Spinal cord (tissue), 10 donors: ENCODE results near the gene CHN2. TPM values are rescaled to one million over a fixed set of nuclear protein-coding genes. Genes with fewer than 3 reads are reported as not detected.
A peak's percentile ranks its signal among the peaks of the same experiment; 100 is the strongest.

Experiments used
- DNase-seq, 6 donors: peaks; one replicate each; pipeline versions ENCODE4 v3.0.0 to v3.0.0-alpha.2; 2013 to 2015; ENCODE audit warnings: low spot score in 6 of 6, low read depth in 4 of 6
- H3K27ac ChIP-seq: one replicate; pipeline ENCODE4 v1.5.1; 2013; ENCODE audit warnings: low read depth, low read length, control low read depth
- H3K27me3 ChIP-seq: one replicate; pipeline ENCODE4 v1.6.1; 2013; ENCODE audit warnings: low read length; ENCODE audit not compliant: control insufficient read depth, insufficient read depth
- H3K36me3 ChIP-seq: one replicate; pipeline ENCODE4 v1.6.1; 2013; ENCODE audit warnings: low read length; ENCODE audit not compliant: control insufficient read depth, insufficient read depth
- H3K4me1 ChIP-seq: one replicate; pipeline ENCODE4 v1.6.1; 2013; ENCODE audit warnings: low read length; ENCODE audit not compliant: control insufficient read depth, insufficient read depth
- H3K4me3 ChIP-seq: one replicate; pipeline ENCODE4 v1.5.1; 2013; ENCODE audit warnings: low read depth, low read length, control low read depth
- H3K9me3 ChIP-seq: one replicate; pipeline ENCODE4 v1.6.1; 2013; ENCODE audit warnings: low read length; ENCODE audit not compliant: control insufficient read depth, insufficient read depth
- WGBS: methylation state at CpG from one replicate; pipeline ENCODE4 v1.1.5; 2013; ENCODE audit warnings: missing lambda C conversion rate; ENCODE audit not compliant: insufficient coverage; 5-methylcytosine and 5-hydroxymethylcytosine counted together
- polyA plus RNA-seq, 2 donors: library from polyadenylated mRNA; unstranded; fragments of 120-200 nt; gene quantifications; one replicate each; pipeline ENCODE4 v1.2.1, GENCODE V29; 2013; ENCODE audit not compliant: insufficient read length in 2 of 2
- total RNA-seq, 2 donors: library from RNA; depleted of rRNA in 1 of 2; stranded (reverse); fragments of 120-200 nt in 1 of 2; fragments of >200 nt in 1 of 2; gene quantifications; one replicate each; pipeline versions ENCODE4 v1.2.3 to v1.2.4, GENCODE V29; 2013 to 2014
- donor health status: healthy.

Gene CHN2
- total and polyA plus RNA-seq, 4 donors: 17.9 to 30.5 (median 21.4) TPM

GRCh38 chr7:29372351-29373090 lies 177.9 kb downstream of the CHN2 start:
- Histone ChIP-seq H3K27me3 (no peaks in the 10 kb centered on the region), H3K4me1 (no peaks in the 10 kb centered on the region), H3K4me3 (no peak overlapping the region), H3K9me3 (no peaks in the 10 kb centered on the region), H3K36me3 (no peaks in the 10 kb centered on the region), H3K27ac (no peak overlapping the region)
- no CpG with 5 or more reads among the region's 3 CpGs for WGBS
- no peak for DNase-seq

GRCh38 chr7:29375641-29376562 lies 181.3 kb downstream of the CHN2 start:
- Histone ChIP-seq H3K27ac (no peak overlapping the region), H3K4me1 (no peaks in the 10 kb centered on the region), H3K9me3 (no peaks in the 10 kb centered on the region), H3K27me3 (no peaks in the 10 kb centered on the region), H3K4me3 (no peak overlapping the region), H3K36me3 (no peaks in the 10 kb centered on the region)
- DNase-seq: no peak
- whole genome bisulfite sequencing: 79% methylated on average over 3 of the region's 7 CpGs

GRCh38 chr7:29377718-29378117 lies 183.1 kb downstream of the CHN2 start:
- H3K27me3 ChIP-seq: no peaks in the 10 kb centered on the region
- no peak for DNase-seq
- 67% methylated on average over 2 of the region's 4 CpGs for WGBS

GRCh38 chr7:29379551-29379950 lies 185.0 kb downstream of the CHN2 start:
- Histone ChIP-seq H3K36me3 (no peaks in the 10 kb centered on the region), H3K9me3 (no peaks in the 10 kb centered on the region), H3K27me3 (no peaks in the 10 kb centered on the region), H3K4me1 (no peaks in the 10 kb centered on the region), H3K27ac (no peak overlapping the region), H3K4me3 (no peak overlapping the region)
- DNase-seq: no peak
- WGBS: 100% methylated on average over 1 of the region's 2 CpGs

More at GRCh38 chr7:29377718-29378117, 183.1 kb downstream of the CHN2 start:
- no peak overlapping the region for H3K4me3 ChIP-seq
- no peaks in the 10 kb centered on the region for H3K36me3 ChIP-seq
- no peak overlapping the region for H3K27ac ChIP-seq
- no peaks in the 10 kb centered on the region for H3K9me3 ChIP-seq
- no peaks in the 10 kb centered on the region for H3K4me1 ChIP-seq

- DNase-seq: peak in 1 of 6 donors; percentile 26
- Histone ChIP-seq H3K27me3 (no peaks in the 10 kb centered on the region), H3K4me3 (no peak overlapping the region), H3K36me3 (no peaks in the 10 kb centered on the region), H3K9me3 (no peaks in the 10 kb centered on the region), H3K4me1 (no peaks in the 10 kb centered on the region), H3K27ac (no peak overlapping the region)
- 96% methylated on average over 4 of the region's 5 CpGs for WGBS
Observed at GRCh38 chr7:29381206-29382094, 186.9 kb downstream of the CHN2 start.

GRCh38 chr7:29384277-29384676 lies 189.7 kb downstream of the CHN2 start:
- no peaks in the 10 kb centered on the region for H3K9me3 ChIP-seq
- no CpG with 5 or more reads among the region's 2 CpGs for WGBS
- H3K27ac ChIP-seq: no peak overlapping the region
- H3K27me3 ChIP-seq: no peaks in the 10 kb centered on the region
- no peak for DNase-seq
- H3K36me3 ChIP-seq: no peaks in the 10 kb centered on the region
- H3K4me1 ChIP-seq: no peaks in the 10 kb centered on the region
- no peak overlapping the region for H3K4me3 ChIP-seq

- no peaks in the 10 kb centered on the region for H3K4me1 ChIP-seq
- no peak overlapping the region for H3K4me3 ChIP-seq
- no peak for DNase-seq
- H3K27ac ChIP-seq: no peak overlapping the region
- no peaks in the 10 kb centered on the region for H3K36me3 ChIP-seq
- H3K27me3 ChIP-seq: no peaks in the 10 kb centered on the region
- no peaks in the 10 kb centered on the region for H3K9me3 ChIP-seq
- no CpG with 5 or more reads among the region's 4 CpGs for WGBS
Observed at GRCh38 chr7:29385214-29385814, 190.7 kb downstream of the CHN2 start.

- no peak overlapping the region for H3K4me3 ChIP-seq
- H3K27ac ChIP-seq: no peak overlapping the region
- no peaks in the 10 kb centered on the region for H3K27me3 ChIP-seq
- no CpG with 5 or more reads among the region's 4 CpGs for WGBS
- H3K4me1 ChIP-seq: no peaks in the 10 kb centered on the region
- peak in 2 of 6 donors; percentile 10 to 32 for DNase-seq
- H3K9me3 ChIP-seq: no peaks in the 10 kb centered on the region
- no peaks in the 10 kb centered on the region for H3K36me3 ChIP-seq
Observed at GRCh38 chr7:29386196-29386765, 191.7 kb downstream of the CHN2 start.

GRCh38 chr7:29391262-29391661 lies 196.7 kb downstream of the CHN2 start:
- Histone ChIP-seq H3K27me3 (no peaks in the 10 kb centered on the region), H3K36me3 (no peaks in the 10 kb centered on the region), H3K9me3 (no peaks in the 10 kb centered on the region), H3K4me3 (no peak overlapping the region), H3K4me1 (no peaks in the 10 kb centered on the region), H3K27ac (no peak overlapping the region)
- no CpG with 5 or more reads among the region's 1 CpG for WGBS
- no peak for DNase-seq
